ENCODE results near the gene ADAT1. TPM values are rescaled to one million over a fixed set of nuclear protein-coding genes. Genes with fewer than 3 reads are reported as not detected.

Gene ADAT1
- total and polyA plus RNA-seq, 7 experiments from 2014 or later, result 35.6 to 69.4 (median 47.4) TPM

- no peaks in the 10 kb centered on the region for H3K27me3 ChIP-seq (ENCODE audit: control insufficient read depth in 2 of 2, insufficient read depth in 2 of 2, low read length in 2 of 2)
- no peak overlapping the region for H3K4me3 ChIP-seq (ENCODE audit: low read length)
- ATAC-seq (no peak), DNase-seq (no peak)
- H3K27me3 Mint-ChIP-seq, result no peaks in the 10 kb centered on the region
- no peaks in the 10 kb centered on the region for H3K4me1 ChIP-seq (ENCODE audit: control insufficient read depth in 2 of 2, insufficient read depth in 2 of 2, low read length in 2 of 2)
- H3K9me3 Mint-ChIP-seq, result no peaks in the 10 kb centered on the region
- ChIA-PET CTCF (no interaction called here), POLR2A (no interaction called here)
- H3K36me3 ChIP-seq (ENCODE audit: control insufficient read depth in 2 of 3, insufficient read depth in 3 of 3, low read length in 3 of 3), result peaks cover 0 to 6% (median 3%) of the 10 kb centered on the region in 3 experiments
- no peaks in the 10 kb centered on the region for H3K9me3 ChIP-seq (ENCODE audit: control insufficient read depth in 2 of 3, low read length in 3 of 3)
- intact Hi-C loops (cut with micrococcal nuclease), result no loop called here
- no peak overlapping the region for H3K27ac ChIP-seq (ENCODE audit: low read depth, low read length)
- H3K4me1 Mint-ChIP-seq, result peaks cover 0 to 10% (median under 1%) of the 10 kb centered on the region in 7 donors
- no peak overlapping the region for H3K27ac Mint-ChIP-seq
- no peak overlapping the region for H3K4me3 Mint-ChIP-seq
- peaks cover 0 to 3% (median 0%) of the 10 kb centered on the region in 5 donors for H3K36me3 Mint-ChIP-seq
Observed at GRCh38 chr16:75589306-75589705, 33.8 kb downstream of the ADAT1 start.

- no peaks in the 10 kb centered on the region for H3K9me3 ChIP-seq (ENCODE audit: control insufficient read depth in 2 of 3, low read length in 3 of 3)
- Mint-ChIP-seq H3K27ac (peak overlapping the region in 1 of 9 donors; percentile 5), H3K36me3 (peaks cover 0 to 3% (median 0%) of the 10 kb centered on the region in 5 donors), H3K27me3 (no peaks in the 10 kb centered on the region), H3K9me3 (no peaks in the 10 kb centered on the region), H3K4me1 (peaks cover 0 to 4% (median 0%) of the 10 kb centered on the region in 7 donors), H3K4me3 (no peak overlapping the region)
- DNase-seq, result no peak
- intact Hi-C loops (cut with micrococcal nuclease), result no loop called here
- no peak overlapping the region for H3K4me3 ChIP-seq (ENCODE audit: low read length)
- no peaks in the 10 kb centered on the region for H3K27me3 ChIP-seq (ENCODE audit: control insufficient read depth in 2 of 2, insufficient read depth in 2 of 2, low read length in 2 of 2)
- H3K27ac ChIP-seq (ENCODE audit: low read depth, low read length), result no peak overlapping the region
- ChIA-PET POLR2A (interaction anchor here (0.9 kb wide), 1 partner anchor 22 kb away, joined by 4 read pairs; no protein-coding TSS in a partner anchor), CTCF (no interaction called here)
- H3K36me3 ChIP-seq (ENCODE audit: control insufficient read depth in 2 of 3, insufficient read depth in 3 of 3, low read length in 3 of 3), result peaks cover 0 to 3% (median under 1%) of the 10 kb centered on the region in 3 experiments
- no peak for ATAC-seq
- no peaks in the 10 kb centered on the region for H3K4me1 ChIP-seq (ENCODE audit: control insufficient read depth in 2 of 2, insufficient read depth in 2 of 2, low read length in 2 of 2)
Observed at GRCh38 chr16:75588716-75589115, 34.4 kb downstream of the ADAT1 start.

GRCh38 chr16:75584108-75584507, 39.0 kb downstream of the ADAT1 start:
- intact Hi-C loops (cut with micrococcal nuclease), result no loop called here
- Histone ChIP-seq H3K4me3 (ENCODE audit: low read length) (no peak overlapping the region), H3K27me3 (ENCODE audit: control insufficient read depth in 2 of 2, insufficient read depth in 2 of 2, low read length in 2 of 2) (no peaks in the 10 kb centered on the region), H3K27ac (ENCODE audit: low read depth, low read length) (no peak overlapping the region), H3K4me1 (ENCODE audit: control insufficient read depth in 2 of 2, insufficient read depth in 2 of 2, low read length in 2 of 2) (no peaks in the 10 kb centered on the region), H3K36me3 (ENCODE audit: control insufficient read depth in 2 of 3, insufficient read depth in 3 of 3, low read length in 3 of 3) (peaks cover 0 to 8% (median 0%) of the 10 kb centered on the region in 3 experiments), H3K9me3 (ENCODE audit: control insufficient read depth in 2 of 3, low read length in 3 of 3) (no peaks in the 10 kb centered on the region)
- ATAC-seq (no peak), DNase-seq (no peak)
- ChIA-PET CTCF (no interaction called here), POLR2A (no interaction called here)
- Mint-ChIP-seq H3K36me3 (peaks cover 0 to 11% (median 0%) of the 10 kb centered on the region in 5 donors), H3K4me1 (peaks cover 0 to 4% (median 0%) of the 10 kb centered on the region in 7 donors), H3K9me3 (no peaks in the 10 kb centered on the region), H3K27me3 (no peaks in the 10 kb centered on the region), H3K27ac (peak overlapping the region in 5 of 9 donors; percentile 5 to 55 (median 23)), H3K4me3 (no peak overlapping the region)

GRCh38 chr16:75579281-75579834, 43.7 kb downstream of the ADAT1 start:
- Histone ChIP-seq H3K27ac (ENCODE audit: low read depth, low read length) (no peak overlapping the region), H3K36me3 (ENCODE audit: control insufficient read depth in 2 of 3, insufficient read depth in 3 of 3, low read length in 3 of 3) (peaks cover 7 to 50% (median 17%) of the 10 kb centered on the region in 3 experiments)

GRCh38 chr16:75578725-75579124, 44.4 kb downstream of the ADAT1 start:
- Mint-ChIP-seq H3K4me1 (peaks cover 0 to 14% (median 9%) of the 10 kb centered on the region in 7 donors), H3K27ac (peak overlapping the region in 4 of 9 donors; percentile 32 to 62 (median 48)), H3K27me3 (no peaks in the 10 kb centered on the region), H3K9me3 (no peaks in the 10 kb centered on the region), H3K4me3 (no peak overlapping the region), H3K36me3 (peaks cover 0 to 34% (median 10%) of the 10 kb centered on the region in 5 donors)
- no peak for ATAC-seq
- DNase-seq, result no peak
- H3K27ac ChIP-seq (ENCODE audit: low read depth, low read length), result no peak overlapping the region
- no peaks in the 10 kb centered on the region for H3K9me3 ChIP-seq (ENCODE audit: control insufficient read depth in 2 of 3, low read length in 3 of 3)
- ChIA-PET CTCF (interaction anchor here (0.8 kb wide), 1 partner anchor 41 kb away, joined by 4 read pairs; no protein-coding TSS in a partner anchor), POLR2A (interaction anchor here (1.1 kb wide), 1 partner anchor 11 kb away, joined by 4 read pairs; no protein-coding TSS in a partner anchor)
- peaks cover 13 to 56% (median 17%) of the 10 kb centered on the region in 3 experiments for H3K36me3 ChIP-seq (ENCODE audit: control insufficient read depth in 2 of 3, insufficient read depth in 3 of 3, low read length in 3 of 3)
- H3K4me3 ChIP-seq (ENCODE audit: low read length), result no peak overlapping the region
- H3K27me3 ChIP-seq (ENCODE audit: control insufficient read depth in 2 of 2, insufficient read depth in 2 of 2, low read length in 2 of 2), result no peaks in the 10 kb centered on the region
- H3K4me1 ChIP-seq (ENCODE audit: control insufficient read depth in 2 of 2, insufficient read depth in 2 of 2, low read length in 2 of 2), result no peaks in the 10 kb centered on the region
- intact Hi-C loops (cut with micrococcal nuclease), result loop anchor here in 1 of 2 donors (10.0 kb wide), 1 partner anchor 186 kb away; no protein-coding TSS in a partner anchor

More at GRCh38 chr16:75579281-75579834, 43.7 kb downstream of the ADAT1 start:
- ATAC-seq (no peak), DNase-seq (no peak)
- H3K9me3 ChIP-seq (ENCODE audit: control insufficient read depth in 2 of 3, low read length in 3 of 3), result no peaks in the 10 kb centered on the region
- intact Hi-C loops (cut with micrococcal nuclease), result loop anchor here in 1 of 2 donors (10.0 kb wide), 1 partner anchor 185 kb away; no protein-coding TSS in a partner anchor
- no peaks in the 10 kb centered on the region for H3K4me1 ChIP-seq (ENCODE audit: control insufficient read depth in 2 of 2, insufficient read depth in 2 of 2, low read length in 2 of 2)
- H3K27ac Mint-ChIP-seq, result peak overlapping the region in 2 of 9 donors; percentile 45 to 62
- no peaks in the 10 kb centered on the region for H3K27me3 ChIP-seq (ENCODE audit: control insufficient read depth in 2 of 2, insufficient read depth in 2 of 2, low read length in 2 of 2)
- ChIA-PET POLR2A (interaction anchor here (1.1 kb wide), 1 partner anchor 12 kb away, joined by 4 read pairs; no protein-coding TSS in a partner anchor), CTCF (interaction anchor here (0.8 kb wide), 1 partner anchor 40 kb away, joined by 4 read pairs; no protein-coding TSS in a partner anchor)
- H3K27me3 Mint-ChIP-seq, result no peaks in the 10 kb centered on the region
- H3K4me3 Mint-ChIP-seq, result no peak overlapping the region
- peaks cover 0 to 30% (median 8%) of the 10 kb centered on the region in 5 donors for H3K36me3 Mint-ChIP-seq
- no peaks in the 10 kb centered on the region for H3K9me3 Mint-ChIP-seq
- H3K4me1 Mint-ChIP-seq, result peaks cover 0 to 15% (median 9%) of the 10 kb centered on the region in 7 donors
- H3K4me3 ChIP-seq (ENCODE audit: low read length), result no peak overlapping the region

GRCh38 chr16:75578212-75578611, 44.9 kb downstream of the ADAT1 start:
- POLR2A ChIA-PET, result no interaction called here
- intact Hi-C loops (cut with micrococcal nuclease), result loop anchor here in 1 of 2 donors (10.0 kb wide), 1 partner anchor 187 kb away; no protein-coding TSS in a partner anchor
- H3K36me3 ChIP-seq (ENCODE audit: control insufficient read depth in 2 of 3, insufficient read depth in 3 of 3, low read length in 3 of 3), result peaks cover 14 to 61% (median 18%) of the 10 kb centered on the region in 3 experiments

More at GRCh38 chr16:75578212-75578611, 44.9 kb downstream of the ADAT1 start:
- H3K36me3 Mint-ChIP-seq, result peaks cover 2 to 39% (median 13%) of the 10 kb centered on the region in 5 donors
- Histone ChIP-seq H3K4me3 (ENCODE audit: low read length) (no peak overlapping the region), H3K4me1 (ENCODE audit: control insufficient read depth in 2 of 2, insufficient read depth in 2 of 2, low read length in 2 of 2) (no peaks in the 10 kb centered on the region), H3K9me3 (ENCODE audit: control insufficient read depth in 2 of 3, low read length in 3 of 3) (no peaks in the 10 kb centered on the region), H3K27me3 (ENCODE audit: control insufficient read depth in 2 of 2, insufficient read depth in 2 of 2, low read length in 2 of 2) (no peaks in the 10 kb centered on the region), H3K27ac (ENCODE audit: low read depth, low read length) (no peak overlapping the region)
- DNase-seq, result no peak
- CTCF ChIA-PET, result no interaction called here
- ATAC-seq, result no peak
- no peak overlapping the region for H3K4me3 Mint-ChIP-seq
- no peaks in the 10 kb centered on the region for H3K27me3 Mint-ChIP-seq
- H3K27ac Mint-ChIP-seq, result peak overlapping the region in 2 of 9 donors; percentile 32 to 38
- no peaks in the 10 kb centered on the region for H3K9me3 Mint-ChIP-seq
- H3K4me1 Mint-ChIP-seq, result peaks cover 2 to 19% (median 13%) of the 10 kb centered on the region in 7 donors

All from naive thymus-derived CD4-positive, alpha-beta T cell (primary cell).